Calu3 (cell line): Measurements from ENCODE around the gene GUCD1. TPM values are rescaled to one million over a fixed set of nuclear protein-coding genes. Genes with fewer than 3 reads are reported as not detected.

Experiments used
- BruUV-seq: library from RNA; stranded (reverse); fragments of 400-500 nt; replicated peaks from 2 replicates; lab custom pipeline; 2021; lab: Mats Ljungman, UMichigan
- CTCF ChIA-PET: fragments of 300-600 bp; sonication (Branson Sonifier 250); formaldehyde crosslinking; loops from one replicate; lab custom pipeline; 2022; ENCODE audit warnings: antibody characterized with exemption; lab: Charles Lee
- DNase-seq: peaks from one replicate; pipeline ENCODE4 v3.0.0; 2022
- H3K27ac Mint-ChIP-seq: one replicate; pipeline ENCODE4 v1.8.0; 2022; ENCODE audit warnings: mixed read lengths; ENCODE audit not compliant: unreplicated experiment
- H3K27me3 Mint-ChIP-seq: one replicate; pipeline ENCODE4 v1.8.0; 2022; ENCODE audit warnings: mixed read lengths; ENCODE audit not compliant: unreplicated experiment
- H3K36me3 Mint-ChIP-seq: one replicate; pipeline ENCODE4 v1.8.0; 2022; ENCODE audit warnings: mild to moderate bottlenecking, moderate library complexity, mixed read lengths; ENCODE audit not compliant: insufficient read depth, unreplicated experiment
- H3K4me1 Mint-ChIP-seq: one replicate; pipeline ENCODE4 v1.8.0; 2022; ENCODE audit warnings: mild to moderate bottlenecking, low read depth, mixed read lengths; ENCODE audit not compliant: unreplicated experiment
- H3K4me3 Mint-ChIP-seq: one replicate; pipeline ENCODE4 v1.8.0; 2022; ENCODE audit warnings: mild to moderate bottlenecking, low read depth, moderate library complexity, mixed read lengths; ENCODE audit not compliant: unreplicated experiment
- H3K9me3 Mint-ChIP-seq: one replicate; pipeline ENCODE4 v1.8.0; 2022; ENCODE audit warnings: low read depth, mixed read lengths; ENCODE audit not compliant: unreplicated experiment
- intact Hi-C: fragments of 100-400 bp; cut with micrococcal nuclease; formaldehyde crosslinking; loops from one replicate; pipeline ENCODE4 v1.10.0; 2022; ENCODE audit not compliant: unreplicated experiment
- total RNA-seq: library from RNA; stranded (reverse); gene quantifications from 2 replicates; pipeline ENCODE4 v1.2.3, GENCODE V29; 2022
- TF ChIP-seq, protein P1 (sequence below): fragments of 200-600 bp; IDR thresholded peaks from one replicate; pipeline ENCODE4 v1.8.0; 2022; ENCODE audit warnings: antibody characterized with exemption; ENCODE audit not compliant: unreplicated experiment

The GUCD1 gene
- total RNA-seq, 1 experiment from 2014 or later: 130 TPM

DNA sequence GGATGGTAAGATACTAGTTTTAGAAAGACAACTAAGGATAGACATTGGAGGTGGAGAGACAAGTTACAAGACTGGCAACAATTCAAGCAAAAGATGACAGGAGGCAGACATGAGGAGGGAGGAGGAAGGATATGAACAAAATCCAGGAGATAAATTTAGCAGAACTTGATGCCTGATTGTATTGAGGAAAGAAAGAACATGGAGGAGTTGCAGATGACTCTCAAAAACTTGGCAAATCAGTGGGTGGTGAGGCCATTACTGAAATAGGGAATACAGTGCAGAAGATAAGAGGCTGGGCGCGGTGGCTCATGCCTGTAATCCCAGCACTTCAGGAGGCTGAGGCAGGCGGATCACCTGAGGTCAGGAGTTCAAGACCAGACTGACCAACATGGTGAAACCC is 62.5 kb downstream of the GUCD1 start:
- Mint-ChIP-seq H3K27me3 (peaks cover 31% of the 10 kb centered on the region), H3K27ac (no peak overlapping the region), H3K9me3 (no peaks in the 10 kb centered on the region), H3K4me3 (no peak overlapping the region), H3K36me3 (no peaks in the 10 kb centered on the region), H3K4me1 (peaks cover 7% of the 10 kb centered on the region)
- BruUV-seq: no TSS peak
- CTCF ChIA-PET: no interaction called here
- TF ChIP-seq, protein P1, sequence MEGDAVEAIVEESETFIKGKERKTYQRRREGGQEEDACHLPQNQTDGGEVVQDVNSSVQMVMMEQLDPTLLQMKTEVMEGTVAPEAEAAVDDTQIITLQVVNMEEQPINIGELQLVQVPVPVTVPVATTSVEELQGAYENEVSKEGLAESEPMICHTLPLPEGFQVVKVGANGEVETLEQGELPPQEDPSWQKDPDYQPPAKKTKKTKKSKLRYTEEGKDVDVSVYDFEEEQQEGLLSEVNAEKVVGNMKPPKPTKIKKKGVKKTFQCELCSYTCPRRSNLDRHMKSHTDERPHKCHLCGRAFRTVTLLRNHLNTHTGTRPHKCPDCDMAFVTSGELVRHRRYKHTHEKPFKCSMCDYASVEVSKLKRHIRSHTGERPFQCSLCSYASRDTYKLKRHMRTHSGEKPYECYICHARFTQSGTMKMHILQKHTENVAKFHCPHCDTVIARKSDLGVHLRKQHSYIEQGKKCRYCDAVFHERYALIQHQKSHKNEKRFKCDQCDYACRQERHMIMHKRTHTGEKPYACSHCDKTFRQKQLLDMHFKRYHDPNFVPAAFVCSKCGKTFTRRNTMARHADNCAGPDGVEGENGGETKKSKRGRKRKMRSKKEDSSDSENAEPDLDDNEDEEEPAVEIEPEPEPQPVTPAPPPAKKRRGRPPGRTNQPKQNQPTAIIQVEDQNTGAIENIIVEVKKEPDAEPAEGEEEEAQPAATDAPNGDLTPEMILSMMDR: no peak
- intact Hi-C loops: no loop called here
- DNase-seq: no peak

Other genes with a start within 250 kb of the GUCD1 start
- gene ADORA2A, start 127.5 kb downstream of the GUCD1 start, total RNA-seq: 2.4 and 2.9 TPM in 2 replicates
- 0.22 and 0.50 TPM in 2 replicates for gene UPB1, start 59.8 kb downstream of the GUCD1 start, total RNA-seq
- 165 and 180 TPM in 2 replicates for gene SNRPD3, start 861 bp upstream of the GUCD1 start, total RNA-seq
- 14.4 and 14.5 TPM in 2 replicates for gene LRRC75B, start 37.9 kb upstream of the GUCD1 start, total RNA-seq
- gene GGT1, start 48.1 kb upstream of the GUCD1 start, total RNA-seq: 63.8 and 79.3 TPM in 2 replicates
- gene PIWIL3, start 219.6 kb upstream of the GUCD1 start, total RNA-seq: not detected in 2 replicates